Right atrium auricular region (tissue), 2 donors: ENCODE data around the gene FRAS1. TPM values are rescaled to one million over a fixed set of nuclear protein-coding genes. Genes with fewer than 3 reads are reported as not detected.

Experiments
- DNase-seq: peaks from one replicate; pipeline ENCODE4 v3.0.0-alpha.2; 2019; ENCODE audit warnings: low spot score
- H3K27ac ChIP-seq, 2 donors: fragments of 200-600 bp; sonication (generic); 1 replicate in 1 of 2; 2 replicates in 1 of 2; pipeline ENCODE4 v1.5.1; 2016 to 2019
- H3K27me3 ChIP-seq, 2 donors: fragments of 200-600 bp; sonication (generic); one replicate each; pipeline versions ENCODE4 v1.5.1 to v1.6.0; 2017 to 2019
- H3K36me3 ChIP-seq: fragments of 200-600 bp; sonication (generic); one replicate; pipeline ENCODE4 v1.5.1; 2016
- H3K4me1 ChIP-seq, 2 donors: fragments of 200-600 bp; sonication (generic); one replicate each; pipeline versions ENCODE4 v1.5.1 to v1.6.0; 2017 to 2019
- H3K4me3 ChIP-seq, 2 donors: fragments of 200-600 bp; sonication (generic); 1 replicate in 1 of 2; 2 replicates in 1 of 2; pipeline ENCODE4 v1.5.1; 2017 to 2019; ENCODE audit warnings: mild to moderate bottlenecking in 1 of 2, moderate library complexity in 1 of 2
- H3K9me3 ChIP-seq, 2 donors: fragments of 200-600 bp; sonication (generic); one replicate each; pipeline ENCODE4 v1.5.1; 2019
- total RNA-seq, 2 donors: library from RNA; depleted of rRNA; stranded (reverse); fragments of >200 nt; gene quantifications; one replicate each; pipeline ENCODE4 v1.1.0, GENCODE V29; 2016
- TF ChIP-seq, protein P1 (sequence below), 2 donors: fragments of 200-600 bp; sonication (generic); IDR thresholded peaks; one replicate each; pipeline ENCODE4 v1.5.1; 2019; ENCODE audit warnings: antibody characterized with exemption in 2 of 2

Gene FRAS1
- total RNA-seq, 2 donors from 2014 or later = 5.8 to 12.9 TPM

DNA sequence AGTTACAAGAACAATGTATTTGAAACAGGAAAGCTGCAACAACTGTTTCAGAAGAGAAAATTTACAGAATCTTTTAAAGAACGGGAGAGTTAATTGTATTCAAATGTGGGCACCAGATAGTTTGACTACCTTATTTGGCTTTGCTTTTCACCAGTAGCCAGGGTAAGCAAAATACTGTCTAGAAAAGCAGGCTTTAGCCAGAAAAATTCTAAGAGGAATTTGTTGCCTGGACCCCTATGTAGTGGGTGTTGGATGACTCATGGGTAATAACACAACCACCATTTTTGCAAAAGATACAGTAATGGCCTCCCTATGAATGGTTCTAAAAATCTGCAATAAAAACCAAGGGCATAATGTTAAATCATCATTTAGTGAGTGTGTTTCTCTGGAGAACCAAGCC is 261.0 kb downstream of the FRAS1 start:
- Histone ChIP-seq H3K9me3 (no peaks in the 10 kb centered on the region), H3K27ac (no peak overlapping the region), H3K27me3 (no peaks in the 10 kb centered on the region), H3K36me3 (peaks cover 10% of the 10 kb centered on the region), H3K4me1 (no peaks in the 10 kb centered on the region), H3K4me3 (no peak overlapping the region)
- TF ChIP-seq, protein P1, sequence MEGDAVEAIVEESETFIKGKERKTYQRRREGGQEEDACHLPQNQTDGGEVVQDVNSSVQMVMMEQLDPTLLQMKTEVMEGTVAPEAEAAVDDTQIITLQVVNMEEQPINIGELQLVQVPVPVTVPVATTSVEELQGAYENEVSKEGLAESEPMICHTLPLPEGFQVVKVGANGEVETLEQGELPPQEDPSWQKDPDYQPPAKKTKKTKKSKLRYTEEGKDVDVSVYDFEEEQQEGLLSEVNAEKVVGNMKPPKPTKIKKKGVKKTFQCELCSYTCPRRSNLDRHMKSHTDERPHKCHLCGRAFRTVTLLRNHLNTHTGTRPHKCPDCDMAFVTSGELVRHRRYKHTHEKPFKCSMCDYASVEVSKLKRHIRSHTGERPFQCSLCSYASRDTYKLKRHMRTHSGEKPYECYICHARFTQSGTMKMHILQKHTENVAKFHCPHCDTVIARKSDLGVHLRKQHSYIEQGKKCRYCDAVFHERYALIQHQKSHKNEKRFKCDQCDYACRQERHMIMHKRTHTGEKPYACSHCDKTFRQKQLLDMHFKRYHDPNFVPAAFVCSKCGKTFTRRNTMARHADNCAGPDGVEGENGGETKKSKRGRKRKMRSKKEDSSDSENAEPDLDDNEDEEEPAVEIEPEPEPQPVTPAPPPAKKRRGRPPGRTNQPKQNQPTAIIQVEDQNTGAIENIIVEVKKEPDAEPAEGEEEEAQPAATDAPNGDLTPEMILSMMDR (IDR thresholded peaks at IDR 0.05) = no peak
- DNase-seq = no peak

DNA sequence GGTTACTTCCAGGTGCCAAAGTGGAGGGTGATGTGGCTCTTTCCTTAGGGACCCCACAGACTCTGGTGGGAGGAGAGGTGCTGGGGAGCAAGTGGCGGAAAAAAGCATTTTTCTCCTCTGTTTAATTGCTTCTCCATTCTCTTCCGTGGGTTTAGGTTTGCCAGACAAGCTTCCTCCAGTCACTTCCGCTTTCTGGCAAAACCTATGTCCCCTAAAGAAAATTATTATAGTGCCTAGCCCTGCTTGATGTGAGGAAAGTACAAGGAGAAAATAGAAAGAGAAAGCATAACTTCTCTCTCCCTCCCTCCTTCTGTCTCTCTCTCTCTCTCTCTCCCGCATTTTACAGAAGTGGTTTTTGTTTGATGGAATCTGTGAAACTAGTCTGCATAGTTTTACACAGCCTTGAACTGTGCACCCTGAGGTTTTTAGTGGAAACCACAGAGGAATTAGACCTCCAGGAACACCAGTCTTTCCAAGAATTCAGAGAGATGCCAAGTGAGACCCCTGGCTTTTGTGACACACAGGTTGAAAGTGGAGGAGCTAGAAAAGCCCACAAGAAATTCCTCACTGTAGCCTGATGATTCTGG is 263.3 kb downstream of the FRAS1 start:
- H3K36me3 ChIP-seq = peaks cover 10% of the 10 kb centered on the region
- TF ChIP-seq, protein P1 (IDR thresholded peaks at IDR 0.05) = no peak
- H3K4me1 ChIP-seq = no peaks in the 10 kb centered on the region
- no peaks in the 10 kb centered on the region for H3K9me3 ChIP-seq
- H3K4me3 ChIP-seq = no peak overlapping the region
- no peaks in the 10 kb centered on the region for H3K27me3 ChIP-seq
- no peak for DNase-seq
- no peak overlapping the region for H3K27ac ChIP-seq

DNA sequence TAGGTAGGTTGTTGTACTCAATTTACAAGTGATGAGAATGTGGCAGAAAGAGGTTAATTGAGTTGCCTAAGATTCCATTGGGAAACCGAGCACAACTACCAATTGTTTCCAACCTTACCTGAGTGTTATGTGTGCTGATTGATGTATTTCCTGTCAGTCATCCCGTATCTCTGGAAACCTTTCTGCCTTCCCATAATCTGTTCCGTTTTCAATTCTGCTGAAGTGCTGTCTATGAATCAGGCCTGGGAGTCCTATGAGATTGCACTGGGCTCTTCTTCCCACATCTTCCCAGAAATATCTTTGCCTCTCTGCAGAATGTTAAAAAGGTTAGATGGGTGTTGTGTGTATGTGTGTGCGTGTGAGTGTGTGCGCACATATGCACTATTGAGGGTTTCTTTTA is 264.9 kb downstream of the FRAS1 start:
- Histone ChIP-seq H3K4me1 (no peaks in the 10 kb centered on the region), H3K9me3 (no peaks in the 10 kb centered on the region), H3K4me3 (no peak overlapping the region), H3K27me3 (no peaks in the 10 kb centered on the region), H3K36me3 (peaks cover 7% of the 10 kb centered on the region), H3K27ac (no peak overlapping the region)
- TF ChIP-seq, protein P1 (IDR thresholded peaks at IDR 0.05) = no peak
- no peak for DNase-seq

DNA sequence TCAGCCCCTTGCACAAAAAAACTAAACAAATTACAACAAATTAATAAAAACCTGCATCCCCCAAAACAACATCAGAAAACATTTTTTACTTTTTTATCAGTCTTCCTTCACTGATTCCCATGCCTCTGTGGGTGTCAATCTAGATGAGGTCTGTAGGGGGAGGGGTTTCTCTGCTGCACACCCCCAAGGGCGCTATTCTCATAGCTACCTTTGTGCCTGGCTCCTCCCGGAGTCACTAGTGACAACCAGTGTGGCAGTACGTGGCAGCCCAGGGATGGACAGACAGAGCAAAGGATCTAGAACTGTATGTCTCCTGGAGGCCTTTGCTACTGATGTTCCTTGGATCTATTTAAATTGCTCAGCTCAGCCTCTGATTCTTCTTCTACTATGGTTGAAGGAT is 266.3 kb downstream of the FRAS1 start:
- no peak overlapping the region for H3K27ac ChIP-seq
- H3K9me3 ChIP-seq = no peaks in the 10 kb centered on the region
- no peaks in the 10 kb centered on the region for H3K27me3 ChIP-seq
- H3K4me1 ChIP-seq = no peaks in the 10 kb centered on the region
- TF ChIP-seq, protein P1 (IDR thresholded peaks at IDR 0.05) = no peak
- H3K4me3 ChIP-seq = no peak overlapping the region
- H3K36me3 ChIP-seq = no peaks in the 10 kb centered on the region
- DNase-seq = no peak

DNA sequence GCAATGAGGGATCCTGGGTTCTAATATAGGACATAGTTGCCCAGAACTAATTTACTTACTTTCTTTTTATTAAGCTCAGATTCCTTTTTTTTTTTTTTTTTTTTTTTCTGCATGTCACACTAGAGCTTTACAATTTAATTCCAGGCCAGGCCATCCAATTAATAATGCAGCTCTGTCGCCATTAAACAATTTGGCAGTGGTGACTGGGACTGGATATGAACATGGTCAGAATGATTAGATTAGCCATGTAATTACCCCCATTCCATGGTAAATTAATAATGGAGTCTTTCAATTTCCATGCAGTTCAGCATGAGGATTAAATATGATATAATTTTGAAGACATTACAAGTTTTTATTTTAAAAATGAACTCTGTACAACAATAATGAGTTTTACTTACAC is 267.5 kb downstream of the FRAS1 start:
- Histone ChIP-seq H3K4me3 (no peak overlapping the region), H3K27ac (no peak overlapping the region), H3K36me3 (no peaks in the 10 kb centered on the region), H3K9me3 (no peaks in the 10 kb centered on the region), H3K27me3 (no peaks in the 10 kb centered on the region), H3K4me1 (no peaks in the 10 kb centered on the region)
- DNase-seq = no peak
- TF ChIP-seq, protein P1 (IDR thresholded peaks at IDR 0.05) = no peak
